CD14-positive monocyte (primary cell): ENCODE data around the gene CCL27. TPM values are rescaled to one million over a fixed set of nuclear protein-coding genes. Genes with fewer than 3 reads are reported as not detected.

Experiments used
- DNase-seq, 3 donors: peaks; one replicate each; pipeline ENCODE4 v3.0.0-alpha.2; 2011 to 2022
- H2AFZ ChIP-seq: 2 replicates; pipeline ENCODE4 v1.6.0; 2012; ENCODE audit warnings: mild to moderate bottlenecking, low read depth, low read length, inconsistent platforms; ENCODE audit not compliant: insufficient read depth, poor library complexity, severe bottlenecking
- H3K27ac ChIP-seq, 2 donors: 1 replicate in 1 of 2; 2 replicates in 1 of 2; pipeline ENCODE4 v1.5.1; 2012 to 2013; ENCODE audit warnings: low read length in 2 of 2, control low read depth in 1 of 2, inconsistent platforms in 1 of 2, low read depth in 1 of 2, mild to moderate bottlenecking in 1 of 2
- H3K27me3 ChIP-seq, 2 donors: one replicate each; pipeline versions ENCODE4 v1.6.0 to v1.6.1; 2011 to 2013; ENCODE audit warnings: low read length in 2 of 2; ENCODE audit not compliant: control insufficient read depth in 2 of 2, insufficient read depth in 2 of 2
- H3K36me3 ChIP-seq, 2 donors: replicated peaks in 1 of 2; 1 replicate in 1 of 2; 2 replicates in 1 of 2; pipeline versions ENCODE4 v1.5.1 to v1.6.1; 2012 to 2013; ENCODE audit warnings: low read length in 2 of 2, control low read depth in 1 of 2, inconsistent platforms in 1 of 2, mild to moderate bottlenecking in 1 of 2; ENCODE audit not compliant: insufficient read depth in 2 of 2, control insufficient read depth in 1 of 2
- H3K4me1 ChIP-seq, 2 donors: 1 replicate in 1 of 2; 2 replicates in 1 of 2; pipeline versions ENCODE4 v1.5.1 to v1.6.1; 2012 to 2013; ENCODE audit warnings: low read length in 2 of 2, control low read depth in 1 of 2, inconsistent platforms in 1 of 2, mild to moderate bottlenecking in 1 of 2, moderate library complexity in 1 of 2; ENCODE audit not compliant: insufficient read depth in 2 of 2, control insufficient read depth in 1 of 2
- H3K4me2 ChIP-seq: replicated peaks from 2 replicates; pipeline ENCODE3; 2012; ENCODE audit warnings: low read length, moderate library complexity, mild to moderate bottlenecking; ENCODE audit not compliant: poor library complexity, severe bottlenecking; ENCODE audit errors: extremely low read depth
- H3K4me3 ChIP-seq, 3 experiments: fragments of 200-600 bp in 1 of 3; sonication (generic) in 1 of 3; replicated peaks in 1 of 3; 1 replicate in 2 of 3; 2 replicates in 1 of 3; pipeline ENCODE4 v1.5.1; 2011 to 2013; ENCODE audit warnings: low read length in 3 of 3, mild to moderate bottlenecking in 3 of 3, control low read depth in 2 of 3, low read depth in 2 of 3, inconsistent platforms in 1 of 3, moderate library complexity in 1 of 3
- H3K79me2 ChIP-seq: 2 replicates; pipeline ENCODE4 v1.6.0; 2012; ENCODE audit warnings: mild to moderate bottlenecking, control low read depth, inconsistent platforms, low read length, moderate library complexity; ENCODE audit not compliant: insufficient read depth
- H3K9ac ChIP-seq: 2 replicates; pipeline ENCODE4 v1.6.0; 2017; ENCODE audit warnings: low read length, mild to moderate bottlenecking; ENCODE audit not compliant: insufficient read depth, poor library complexity, severe bottlenecking
- H3K9me3 ChIP-seq, 2 donors: replicated peaks in 1 of 2; 1 replicate in 1 of 2; 2 replicates in 1 of 2; pipeline versions ENCODE4 v1.5.1 to v1.6.1; 2012 to 2013; ENCODE audit warnings: low read length in 2 of 2, control low read depth in 1 of 2; ENCODE audit not compliant: control insufficient read depth in 1 of 2, insufficient read depth in 1 of 2
- H4K20me1 ChIP-seq: 2 replicates; pipeline ENCODE4 v1.6.0; 2012; ENCODE audit warnings: mild to moderate bottlenecking, low read length, control low read depth, moderate library complexity; ENCODE audit not compliant: insufficient read depth
- H3K27ac Mint-ChIP-seq, 7 donors: one replicate each; pipeline ENCODE4 v1.8.0; 2020; ENCODE audit warnings: mild to moderate bottlenecking in 7 of 7, mixed read lengths in 7 of 7, moderate library complexity in 6 of 7, inconsistent platforms in 2 of 7
- H3K27me3 Mint-ChIP-seq, 3 donors: one replicate each; pipeline ENCODE4 v1.8.0; 2021 to 2022; ENCODE audit warnings: low read depth in 3 of 3, mild to moderate bottlenecking in 3 of 3, mixed read lengths in 3 of 3, moderate library complexity in 3 of 3, inconsistent platforms in 1 of 3
- H3K36me3 Mint-ChIP-seq, 2 donors: one replicate each; pipeline ENCODE4 v1.8.0; 2020; ENCODE audit warnings: mixed read lengths in 2 of 2, inconsistent platforms in 1 of 2, mild to moderate bottlenecking in 1 of 2
- H3K4me1 Mint-ChIP-seq: one replicate; pipeline ENCODE4 v1.8.0; 2020; ENCODE audit warnings: mild to moderate bottlenecking, mixed read lengths
- H3K4me3 Mint-ChIP-seq, 2 donors: one replicate each; pipeline ENCODE4 v1.8.0; 2020; ENCODE audit warnings: mild to moderate bottlenecking in 2 of 2, mixed read lengths in 2 of 2, moderate library complexity in 1 of 2
- H3K9me3 Mint-ChIP-seq, 7 donors: one replicate each; pipeline ENCODE4 v1.8.0; 2020 to 2022; ENCODE audit warnings: mixed read lengths in 7 of 7, mild to moderate bottlenecking in 6 of 7, moderate library complexity in 6 of 7, inconsistent platforms in 2 of 7
- CTCF ChIP-seq: fragments of 200-600 bp; IDR thresholded peaks from one replicate; pipeline ENCODE4 v1.8.0; 2022; ENCODE audit warnings: antibody characterized with exemption, mild to moderate bottlenecking
- WGBS: methylation state at CpG from one replicate; pipeline ENCODE4 v1.1.5; 2013; ENCODE audit warnings: missing lambda C conversion rate; ENCODE audit not compliant: insufficient coverage; 5-methylcytosine and 5-hydroxymethylcytosine counted together
- intact Hi-C, 2 donors: fragments of 100-400 bp; cut with micrococcal nuclease; formaldehyde crosslinking; loops; one replicate each; pipeline versions ENCODE4 v1.15.0 to v1.15.1; 2023
- polyA plus RNA-seq, 3 donors: library from polyadenylated mRNA; depleted of rRNA in 1 of 3; unstranded in 2 of 3; stranded (reverse) in 1 of 3; fragments of 300-500 nt in 2 of 3; fragments of >200 nt in 1 of 3; fragmentation: Illumina TruSeq in 2 of 3; gene quantifications; 1 replicate in 2 of 3; 2 replicates in 1 of 3; pipeline ENCODE4 v1.2.3, GENCODE V29; 2012 to 2021

The CCL27 gene
- polyA plus RNA-seq, 3 donors: not detected

- Mint-ChIP-seq H3K9me3 (peaks cover 0 to 1% (median 0%) of the 10 kb centered on the region in 7 donors), H3K36me3 (peaks cover 0 to 9% of the 10 kb centered on the region in 2 donors), H3K27me3 (peaks cover 0 to 4% (median 0%) of the 10 kb centered on the region in 3 donors), H3K4me3 (no peak overlapping the region), H3K27ac (no peak overlapping the region), H3K4me1 (no peaks in the 10 kb centered on the region)
- peak; percentile 55 to 71 (median 56) for DNase-seq
- H3K4me1 ChIP-seq: no peaks in the 10 kb centered on the region
- peaks cover 0 to under 1% of the 10 kb centered on the region in 2 donors for H3K9me3 ChIP-seq
- peak; percentile 68 for TF ChIP-seq CTCF
- H3K27ac ChIP-seq: no peak overlapping the region
- no peak overlapping the region for H3K9ac ChIP-seq
- no peaks in the 10 kb centered on the region for H3K27me3 ChIP-seq
- no peaks in the 10 kb centered on the region for H3K36me3 ChIP-seq
- intact Hi-C loops: loop anchor here in 1 of 2 donors (1.0 kb wide), 1 partner anchor 27 kb away; no protein-coding TSS in a partner anchor
- no peaks in the 10 kb centered on the region for H3K79me2 ChIP-seq
- H3K4me3 ChIP-seq: no peak overlapping the region
- H4K20me1 ChIP-seq: no peaks in the 10 kb centered on the region
- WGBS: 6% methylated on average over 8 of the region's 10 CpGs
- no peak overlapping the region for H2AFZ ChIP-seq
- H3K4me2 ChIP-seq: no peak overlapping the region
These were observed 12.7 kb upstream of the CCL27 start for GRCh38 chr9:34675048-34675714.

- Histone ChIP-seq H3K27ac (no peak overlapping the region), H3K9ac (no peak overlapping the region), H3K4me3 (no peak overlapping the region), H4K20me1 (no peaks in the 10 kb centered on the region), H2AFZ (no peak overlapping the region), H3K9me3 (peaks cover 4 to 7% of the 10 kb centered on the region in 2 donors), H3K27me3 (no peaks in the 10 kb centered on the region), H3K36me3 (peaks cover 0 to 5% of the 10 kb centered on the region in 2 donors), H3K79me2 (no peaks in the 10 kb centered on the region), H3K4me2 (no peak overlapping the region), H3K4me1 (no peaks in the 10 kb centered on the region)
- Mint-ChIP-seq H3K4me3 (no peak overlapping the region), H3K36me3 (peaks cover 3 to 12% of the 10 kb centered on the region in 2 donors), H3K27me3 (peaks cover 0 to 4% (median 0%) of the 10 kb centered on the region in 3 donors), H3K4me1 (no peaks in the 10 kb centered on the region), H3K9me3 (peaks cover 0 to 6% (median 5%) of the 10 kb centered on the region in 7 donors), H3K27ac (peak overlapping the region in 1 of 7 donors; percentile 17)
- WGBS: 81% methylated on average over 3 of the region's 3 CpGs
- TF ChIP-seq CTCF: no peak
- DNase-seq: no peak
- intact Hi-C loops: no loop called here
These were observed 12.0 kb upstream of the CCL27 start for GRCh38 chr9:34674440-34674839.
